Measurements from ENCODE around the gene TRPC6.

DNA sequence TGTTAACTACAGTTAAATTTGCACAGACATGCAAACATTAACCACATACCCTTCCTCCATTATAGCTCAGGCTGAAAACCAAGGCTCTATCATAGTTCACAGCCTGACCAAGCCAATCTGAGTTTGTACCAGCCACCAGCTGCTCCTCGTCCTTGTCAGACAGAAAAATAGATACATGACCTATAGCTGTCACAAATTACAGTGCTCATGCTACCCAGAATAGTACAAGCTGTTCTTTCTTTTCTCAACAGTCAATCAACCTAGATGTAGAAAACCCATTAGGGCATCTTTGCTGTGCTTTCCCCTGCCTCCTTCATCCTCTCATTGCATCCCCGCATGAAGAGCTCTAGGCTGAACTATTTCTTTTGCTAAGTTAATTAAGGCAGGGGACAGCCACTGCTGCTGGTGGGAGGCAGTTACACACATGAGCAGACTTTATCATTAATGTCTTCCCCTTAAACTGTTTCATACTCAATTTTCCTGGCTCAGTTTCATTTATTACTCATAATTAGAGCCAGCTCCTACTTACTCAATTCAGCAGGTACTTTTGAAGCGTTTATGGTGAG is 148.3 kb downstream of the TRPC6 start:
- no peak for TF ChIP-seq ASH2L (IDR thresholded peaks at IDR 0.05; ENCODE audit: low read length)
- TF ChIP-seq RAD21 (IDR thresholded peaks at IDR 0.05 in 1 of 2, conservative IDR thresholded peaks at IDR 0.05 in 1 of 2; ENCODE audit: low read depth in 2 of 2, low read length in 2 of 2) = no peak
- TF ChIP-seq, protein P1, sequence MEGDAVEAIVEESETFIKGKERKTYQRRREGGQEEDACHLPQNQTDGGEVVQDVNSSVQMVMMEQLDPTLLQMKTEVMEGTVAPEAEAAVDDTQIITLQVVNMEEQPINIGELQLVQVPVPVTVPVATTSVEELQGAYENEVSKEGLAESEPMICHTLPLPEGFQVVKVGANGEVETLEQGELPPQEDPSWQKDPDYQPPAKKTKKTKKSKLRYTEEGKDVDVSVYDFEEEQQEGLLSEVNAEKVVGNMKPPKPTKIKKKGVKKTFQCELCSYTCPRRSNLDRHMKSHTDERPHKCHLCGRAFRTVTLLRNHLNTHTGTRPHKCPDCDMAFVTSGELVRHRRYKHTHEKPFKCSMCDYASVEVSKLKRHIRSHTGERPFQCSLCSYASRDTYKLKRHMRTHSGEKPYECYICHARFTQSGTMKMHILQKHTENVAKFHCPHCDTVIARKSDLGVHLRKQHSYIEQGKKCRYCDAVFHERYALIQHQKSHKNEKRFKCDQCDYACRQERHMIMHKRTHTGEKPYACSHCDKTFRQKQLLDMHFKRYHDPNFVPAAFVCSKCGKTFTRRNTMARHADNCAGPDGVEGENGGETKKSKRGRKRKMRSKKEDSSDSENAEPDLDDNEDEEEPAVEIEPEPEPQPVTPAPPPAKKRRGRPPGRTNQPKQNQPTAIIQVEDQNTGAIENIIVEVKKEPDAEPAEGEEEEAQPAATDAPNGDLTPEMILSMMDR (IDR thresholded peaks at IDR 0.05; ENCODE audit: control extremely low read depth in 1 of 3, insufficient read depth in 1 of 3, low read depth in 1 of 3, low read length in 3 of 3) = no peak
- TF ChIP-seq POLR2A (IDR thresholded peaks at IDR 0.05; ENCODE audit: control extremely low read depth in 1 of 2, low read depth in 2 of 2, low read length in 2 of 2) = no peak
- no peak for TF ChIP-seq BACH1 (IDR thresholded peaks at IDR 0.05; ENCODE audit: low read length)
- TF ChIP-seq SIN3A (conservative IDR thresholded peaks at IDR 0.05 in 1 of 2, IDR thresholded peaks at IDR 0.05 in 1 of 2; ENCODE audit: low read depth in 1 of 2, low read length in 2 of 2) = no peak
- no peak for TF ChIP-seq EZH2 (IDR thresholded peaks at IDR 0.05; ENCODE audit: low read depth, low read length, severe bottlenecking)
- no peak for TF ChIP-seq JUN (IDR thresholded peaks at IDR 0.05; ENCODE audit: low read depth, low read length)
- TF ChIP-seq EGR1 (IDR thresholded peaks at IDR 0.05; ENCODE audit: borderline replicate concordance, low read depth, low read length) = no peak
